GM21381 (cell line): ENCODE results near the gene WT1.
"Not testable (repeated sequence)": the region's sequence is repeated elsewhere in the genome, so short reads cannot be mapped to it uniquely, and the experiment has no call there.

Source experiments
- ATAC-seq: cut with Tn5 transposase; IDR thresholded peaks from one replicate; pipeline ENCODE4 v1.9.1; 2021; ENCODE audit warnings: mild to moderate bottlenecking, moderate library complexity; ENCODE audit not compliant: unreplicated experiment

The WT1 gene

GRCh38 chr11:32388871-32389770, 46.2 kb downstream of the WT1 start:
- no peak for ATAC-seq

- no peak for ATAC-seq
These were observed 47.0 kb downstream of the WT1 start for GRCh38 chr11:32388365-32388764.

- no peak for ATAC-seq
These were observed 47.9 kb downstream of the WT1 start for GRCh38 chr11:32387411-32387810.

GRCh38 chr11:32386770-32387377, 48.5 kb downstream of the WT1 start:
- no peak for ATAC-seq

- no peak for ATAC-seq
These were observed 49.3 kb downstream of the WT1 start for GRCh38 chr11:32385998-32386397.

GRCh38 chr11:32382339-32383049, 52.8 kb downstream of the WT1 start:
- no peak for ATAC-seq

- ATAC-seq, result no peak
These were observed 54.2 kb downstream of the WT1 start for GRCh38 chr11:32381179-32381578.

GRCh38 chr11:32379719-32380118, 55.6 kb downstream of the WT1 start:
- ATAC-seq, result no peak

- no peak for ATAC-seq
These were observed 59.5 kb downstream of the WT1 start for GRCh38 chr11:32375826-32376225.

- no peak for ATAC-seq
These were observed 61.1 kb downstream of the WT1 start for GRCh38 chr11:32374261-32374711.

GRCh38 chr11:32369987-32370386, 65.4 kb downstream of the WT1 start:
- not testable (repeated sequence) for ATAC-seq

- ATAC-seq, result no peak
These were observed 68.7 kb downstream of the WT1 start for GRCh38 chr11:32366666-32367065.

GRCh38 chr11:32365192-32365591, 70.1 kb downstream of the WT1 start:
- ATAC-seq, result no peak

- ATAC-seq, result no peak
These were observed 76.6 kb downstream of the WT1 start for GRCh38 chr11:32358729-32359128.

- ATAC-seq, result no peak
These were observed 81.5 kb downstream of the WT1 start for GRCh38 chr11:32353884-32354283.

GRCh38 chr11:32348502-32348901, 86.8 kb downstream of the WT1 start:
- ATAC-seq, result no peak

- no peak for ATAC-seq
These were observed 90.4 kb downstream of the WT1 start for GRCh38 chr11:32344946-32345345.

GRCh38 chr11:32343325-32344008, 91.9 kb downstream of the WT1 start:
- ATAC-seq, result no peak

- no peak for ATAC-seq
These were observed 93.4 kb downstream of the WT1 start for GRCh38 chr11:32341620-32342613.

GRCh38 chr11:32340181-32340580, 95.2 kb downstream of the WT1 start:
- ATAC-seq, result no peak
